ENCODE data around the gene MTA3. TPM values are rescaled to one million over a fixed set of nuclear protein-coding genes. Genes with fewer than 3 reads are reported as not detected.

Gene MTA3
- total RNA-seq, 1 donor from 2014 or later: 19.7 TPM

DNA sequence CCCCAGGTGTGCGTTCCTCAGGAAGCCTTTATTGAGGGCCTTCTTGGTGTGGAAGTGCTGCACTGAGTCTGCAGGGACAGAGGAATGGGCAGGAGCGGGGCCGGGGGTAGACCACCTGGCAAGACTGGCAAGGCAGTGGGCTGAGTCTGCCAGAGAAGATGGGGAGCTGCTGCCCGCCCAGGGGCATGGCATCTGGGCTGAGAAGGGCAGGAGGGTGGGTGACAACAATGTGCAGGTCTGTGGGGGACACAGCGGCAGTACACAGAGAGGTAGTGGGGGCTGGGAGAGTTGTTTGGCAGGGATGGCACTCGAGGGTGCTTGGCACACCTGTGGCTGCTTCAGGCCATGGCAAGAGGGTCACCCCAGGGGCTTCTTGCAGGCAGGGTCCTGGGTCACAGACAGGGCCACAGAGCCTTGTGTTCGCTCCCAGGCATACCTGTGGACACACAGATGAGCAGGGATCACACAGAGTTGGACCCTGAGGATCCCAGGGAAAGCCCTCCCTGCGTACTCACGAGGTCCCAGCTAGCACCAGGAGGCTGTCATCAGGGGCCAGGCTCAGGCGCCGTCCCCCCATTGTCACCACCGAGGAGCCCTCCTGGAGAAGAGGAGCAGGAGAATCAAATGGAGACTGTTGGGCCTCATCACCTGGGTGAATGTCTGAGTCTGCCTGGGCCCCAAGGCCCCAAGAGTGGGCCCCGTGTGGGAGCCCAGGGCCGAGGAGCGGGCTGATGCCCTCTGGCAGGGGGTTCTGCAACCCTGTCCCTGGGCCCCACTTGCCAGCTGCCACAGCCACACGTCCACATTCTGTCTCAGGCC is 198.9 kb downstream of the MTA3 start:
- peak; percentile 2 for ATAC-seq
- DNase-seq (ENCODE audit: missing footprints): no peak
- intact Hi-C loops (cut with DNase I): no loop called here

DNA sequence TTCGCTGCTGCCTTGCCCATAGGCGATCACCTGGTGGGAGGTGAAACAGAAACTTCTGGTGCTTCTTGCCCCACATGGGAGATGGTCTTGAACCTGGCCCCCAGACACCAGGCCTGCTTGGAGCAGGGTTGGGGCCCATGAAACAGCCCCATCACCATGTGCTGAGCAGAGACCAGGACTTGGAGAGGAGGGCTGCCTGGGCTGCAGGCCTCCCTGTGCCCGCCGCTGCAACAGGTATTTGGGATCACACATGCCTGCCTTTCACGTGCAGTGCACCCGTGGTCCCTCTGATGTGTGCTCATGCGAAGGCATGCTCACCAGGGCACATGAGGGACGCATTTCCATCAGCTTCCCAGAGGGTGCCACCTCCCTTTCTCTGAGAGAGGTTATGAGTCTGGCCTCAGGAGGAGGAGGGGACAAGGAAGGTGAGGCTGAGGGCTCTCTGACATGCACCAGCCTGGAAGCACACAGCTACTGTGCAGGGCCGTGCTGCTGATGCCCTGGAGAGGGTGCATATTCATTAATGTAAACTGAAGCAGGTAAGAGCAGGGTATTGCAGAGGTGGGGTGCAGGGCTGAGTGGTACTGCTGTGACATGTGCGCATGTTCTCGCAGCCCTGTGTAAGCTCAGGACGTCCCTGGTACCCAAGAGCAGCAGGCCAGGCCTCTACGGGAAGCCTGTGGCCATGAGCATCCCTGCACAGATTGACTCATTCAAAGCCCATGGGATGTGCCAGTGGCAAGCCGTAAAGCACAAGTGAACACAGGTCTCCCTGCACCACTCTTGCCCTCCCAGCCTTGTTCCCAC is 199.7 kb downstream of the MTA3 start:
- no peak for ATAC-seq
- no peak for DNase-seq (ENCODE audit: missing footprints)
- intact Hi-C loops (cut with DNase I): no loop called here

DNA sequence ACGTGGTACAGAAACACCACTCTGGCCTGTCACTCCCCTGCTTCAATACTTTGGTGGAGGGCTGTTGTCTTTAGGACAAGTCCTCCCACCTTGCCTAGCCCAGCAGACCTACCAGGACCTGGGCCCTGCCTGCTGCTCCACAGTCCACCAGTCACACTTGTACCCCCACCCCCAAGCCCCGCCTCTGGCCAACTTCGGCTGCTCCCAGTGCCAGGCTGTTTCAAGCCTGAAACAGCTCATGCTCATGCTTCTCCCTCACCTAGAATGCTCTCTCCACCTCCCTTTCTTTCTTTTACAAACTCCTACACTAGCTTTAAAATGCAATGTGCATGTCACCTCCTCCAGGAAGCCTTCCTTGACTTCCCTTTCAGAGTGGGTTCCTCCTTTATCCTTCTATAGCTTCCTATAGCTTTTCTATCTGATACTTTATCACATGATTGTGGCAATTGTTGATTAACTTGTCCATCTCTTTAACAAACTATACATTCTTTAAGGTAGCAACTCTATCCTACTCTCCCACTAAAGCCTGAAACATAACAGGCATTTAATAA is 200.3 kb downstream of the MTA3 start:
- no peak for ATAC-seq

DNA sequence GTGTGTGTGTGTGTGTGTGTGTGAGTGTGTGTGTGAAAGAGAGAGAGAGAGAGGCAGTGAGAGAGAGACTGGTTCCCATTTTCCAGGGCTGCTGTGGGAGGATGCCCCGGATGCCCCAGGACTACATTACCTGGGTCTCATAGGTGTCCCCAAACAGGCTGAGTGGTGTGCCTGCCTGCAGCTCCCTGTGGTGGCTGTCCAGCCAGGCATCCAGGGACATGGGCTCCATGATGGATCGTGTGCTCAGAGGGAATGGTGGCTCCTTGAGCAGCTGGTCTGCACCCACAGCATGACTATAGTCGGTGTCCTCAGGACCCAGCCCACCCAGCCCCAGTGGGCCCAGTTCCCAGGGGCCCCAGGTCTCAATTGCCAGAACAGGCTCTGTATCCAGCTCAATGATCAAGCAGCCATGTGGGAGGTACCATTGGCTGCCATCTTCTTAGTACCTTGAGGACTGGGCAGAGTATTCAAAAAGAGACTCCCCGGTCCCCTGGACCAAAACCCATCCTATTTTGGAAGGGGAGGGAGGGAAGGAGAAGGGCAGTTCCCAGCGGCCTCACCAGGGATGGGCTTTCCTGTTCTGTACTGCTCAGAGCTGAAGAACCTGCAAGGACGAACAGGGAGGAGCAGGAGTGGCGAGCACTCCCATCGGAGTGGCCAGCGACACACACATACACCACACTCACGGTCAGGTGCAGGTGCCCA is 201.3 kb downstream of the MTA3 start:
- intact Hi-C loops (cut with DNase I): no loop called here
- no peak for DNase-seq (ENCODE audit: missing footprints)
- ATAC-seq: no peak

More for the DNA sequence above, 200.3 kb downstream of the MTA3 start:
- no peak for DNase-seq (ENCODE audit: missing footprints)
- intact Hi-C loops (cut with DNase I): no loop called here

DNA sequence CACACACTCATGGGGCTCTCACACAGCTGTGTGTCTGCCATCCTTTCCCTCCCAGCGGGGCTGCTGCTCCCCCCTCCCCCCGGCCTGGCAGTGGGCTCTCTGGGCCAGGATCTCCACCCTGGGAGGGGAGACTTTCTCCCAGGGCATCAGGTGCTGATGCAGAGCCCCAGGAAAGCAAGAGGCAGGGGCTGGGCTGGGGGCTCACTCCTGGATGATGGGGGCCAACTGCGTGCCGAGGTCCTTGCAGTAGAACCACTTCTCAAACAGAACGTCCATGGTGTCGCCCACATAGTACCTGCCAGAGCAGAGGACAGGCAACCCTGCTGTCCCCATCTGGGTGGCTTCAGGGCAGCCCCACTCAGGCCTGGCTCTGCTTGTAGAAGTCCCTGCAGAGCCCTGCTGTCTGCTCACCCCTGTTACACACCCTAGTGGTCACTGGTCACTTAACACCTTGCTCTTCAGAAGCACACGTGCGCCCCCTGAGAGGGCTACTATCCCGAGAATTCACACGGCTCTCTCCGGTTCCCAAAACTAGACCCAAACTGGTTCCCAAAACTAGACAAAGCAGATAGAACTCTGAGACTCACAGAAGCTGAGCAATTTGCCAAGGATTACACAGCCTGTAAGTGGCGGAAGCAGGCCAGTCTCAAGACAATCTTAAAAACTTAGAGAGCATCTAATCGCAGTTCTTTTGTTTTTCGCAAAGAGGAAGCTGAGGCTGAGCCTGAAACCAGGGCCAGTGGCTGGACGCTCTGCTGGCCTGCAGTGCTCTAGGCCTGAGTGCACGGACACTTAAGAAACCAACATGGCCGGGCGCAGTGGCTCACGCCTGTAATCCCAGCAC is 202.1 kb downstream of the MTA3 start:
- ATAC-seq (peak; percentile 66), DNase-seq (ENCODE audit: missing footprints) (no peak)
- intact Hi-C loops (cut with DNase I): no loop called here

DNA sequence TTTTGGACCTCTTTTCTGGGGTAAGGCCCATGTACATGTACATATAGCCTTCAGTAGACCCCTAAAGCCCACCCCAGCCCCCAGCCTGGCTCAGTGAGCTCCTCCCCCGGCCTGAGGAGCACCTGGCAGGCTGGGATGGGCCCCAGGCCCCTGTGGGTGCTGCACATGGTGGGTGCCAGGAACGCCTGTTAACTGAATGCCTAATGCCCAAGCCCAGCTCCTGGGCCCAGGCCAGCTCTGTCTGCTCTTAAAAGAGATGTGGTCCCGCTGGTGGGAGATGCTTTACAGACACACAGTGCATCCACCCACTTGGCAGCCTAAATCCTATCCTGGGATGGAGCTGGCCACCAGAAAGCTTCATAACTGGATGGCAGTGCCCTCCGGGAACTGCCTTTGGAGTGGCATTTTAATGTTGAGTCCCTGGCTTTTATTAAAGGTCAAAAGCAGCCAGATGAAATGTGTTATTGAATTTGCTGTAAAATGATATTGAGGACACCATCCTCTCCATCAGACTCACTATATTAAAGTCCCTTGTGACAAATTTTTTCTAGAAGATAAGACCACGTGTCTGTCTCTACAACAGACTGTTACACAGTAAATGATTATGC is 203.2 kb downstream of the MTA3 start:
- DNase-seq (ENCODE audit: missing footprints) (no peak), ATAC-seq (no peak)
- intact Hi-C loops (cut with DNase I): no loop called here

DNA sequence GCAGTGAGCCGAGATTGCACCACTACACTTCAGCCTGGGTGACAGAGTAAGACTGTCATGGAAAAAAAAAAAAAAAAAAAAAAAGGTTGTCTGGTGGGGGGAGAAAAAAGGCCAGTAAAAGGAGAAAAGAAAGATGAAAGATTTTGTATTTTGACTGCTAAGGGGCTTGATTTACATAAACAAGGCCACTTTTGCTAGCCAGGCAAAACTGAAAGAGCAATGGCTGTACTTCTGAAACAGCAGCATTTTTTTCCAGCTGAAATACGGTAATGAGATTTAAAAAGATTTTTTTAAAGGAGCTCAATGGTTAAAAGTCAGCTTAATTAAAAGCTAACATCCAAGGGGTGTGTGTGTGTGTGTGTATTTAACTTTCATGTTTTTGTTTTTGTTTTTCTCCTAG is 206.8 kb downstream of the MTA3 start:
- DNase-seq (ENCODE audit: missing footprints) (no peak), ATAC-seq (no peak)
- intact Hi-C loops (cut with DNase I): no loop called here

DNA sequence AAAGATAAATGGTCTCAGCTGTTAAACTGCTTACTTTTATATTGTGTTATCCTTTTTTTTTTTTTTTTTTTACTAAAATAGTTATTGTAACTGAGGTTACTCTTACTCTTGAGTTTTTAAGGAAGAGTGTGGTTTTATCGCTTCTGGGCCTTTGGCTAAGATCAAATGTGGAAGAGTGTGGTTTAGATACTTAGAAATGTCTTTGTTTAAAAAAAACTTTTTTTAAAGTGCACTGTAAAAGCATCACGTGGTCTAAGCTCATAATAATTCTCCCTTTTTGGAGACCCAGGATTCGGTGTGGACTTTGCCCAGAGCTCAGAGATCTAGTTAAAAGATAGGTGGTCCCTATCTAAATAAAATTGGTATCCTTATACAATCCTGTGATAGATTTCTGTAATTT is 207.4 kb downstream of the MTA3 start:
- ATAC-seq (no peak), DNase-seq (ENCODE audit: missing footprints) (no peak)
- intact Hi-C loops (cut with DNase I): no loop called here

DNA sequence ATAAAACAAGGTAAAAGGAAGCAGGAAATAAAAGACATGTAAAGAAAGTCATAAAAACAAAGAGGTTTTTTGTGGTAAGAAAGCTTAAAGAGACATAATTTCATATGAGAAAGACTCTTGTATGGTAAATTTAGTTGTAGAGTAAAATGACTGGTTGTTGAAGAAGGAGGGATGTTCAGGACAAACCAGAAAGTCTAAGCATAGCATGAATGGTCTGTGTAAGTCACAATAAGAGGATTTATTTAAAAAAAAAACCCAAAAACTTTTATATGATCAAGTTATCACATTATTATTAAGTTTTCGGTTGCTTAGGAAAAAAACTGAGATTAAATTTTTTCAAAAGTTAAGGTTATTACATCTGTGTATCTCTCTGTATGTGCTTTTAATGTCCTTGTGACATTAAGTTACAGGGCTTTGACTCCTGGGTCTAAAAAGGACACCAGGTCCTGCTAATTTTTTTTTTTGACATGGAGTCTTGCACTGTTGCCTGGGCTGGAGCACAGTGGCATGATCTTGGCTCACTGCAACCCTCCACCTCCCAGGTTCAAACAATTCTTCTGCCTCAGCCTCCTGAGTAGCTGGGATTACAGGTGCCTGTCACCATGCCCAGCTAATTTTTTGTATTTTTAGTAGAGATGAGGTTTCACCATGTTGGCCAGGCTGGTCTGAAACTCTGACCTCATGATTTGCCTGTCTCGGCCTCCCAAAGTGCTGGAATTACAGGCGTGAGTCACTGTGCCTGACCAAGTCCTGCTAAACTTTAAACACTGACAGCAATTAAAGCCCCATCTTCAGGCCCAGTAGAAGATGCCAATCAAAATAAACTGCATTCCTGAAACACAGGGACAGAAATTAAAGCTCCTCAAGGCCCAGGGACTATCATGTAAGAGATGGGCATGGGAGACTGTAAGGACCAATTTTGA is 209.7 kb downstream of the MTA3 start:
- no peak for DNase-seq (ENCODE audit: missing footprints)
- intact Hi-C loops (cut with DNase I): no loop called here
- ATAC-seq: no peak

DNA sequence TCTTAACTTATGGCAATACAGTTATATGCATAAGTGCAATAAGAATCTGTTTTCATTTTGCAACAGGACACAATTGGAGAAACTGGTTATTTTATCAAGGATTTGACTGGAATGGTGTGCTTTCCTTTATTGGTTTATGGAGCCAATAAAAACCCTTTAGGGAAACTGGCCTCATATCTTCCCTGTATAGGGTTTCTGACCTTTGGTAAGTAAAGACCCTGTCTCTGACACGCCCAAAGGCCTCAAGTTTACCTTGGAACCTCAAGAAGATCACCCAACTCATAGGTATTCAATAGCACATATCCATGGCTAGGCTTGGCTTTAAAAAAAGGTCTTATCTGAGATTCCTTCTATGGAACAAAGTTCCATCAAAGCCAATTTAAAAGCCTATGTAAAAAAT is 212.7 kb downstream of the MTA3 start:
- DNase-seq (ENCODE audit: missing footprints) (no peak), ATAC-seq (no peak)
- intact Hi-C loops (cut with DNase I): no loop called here

DNA sequence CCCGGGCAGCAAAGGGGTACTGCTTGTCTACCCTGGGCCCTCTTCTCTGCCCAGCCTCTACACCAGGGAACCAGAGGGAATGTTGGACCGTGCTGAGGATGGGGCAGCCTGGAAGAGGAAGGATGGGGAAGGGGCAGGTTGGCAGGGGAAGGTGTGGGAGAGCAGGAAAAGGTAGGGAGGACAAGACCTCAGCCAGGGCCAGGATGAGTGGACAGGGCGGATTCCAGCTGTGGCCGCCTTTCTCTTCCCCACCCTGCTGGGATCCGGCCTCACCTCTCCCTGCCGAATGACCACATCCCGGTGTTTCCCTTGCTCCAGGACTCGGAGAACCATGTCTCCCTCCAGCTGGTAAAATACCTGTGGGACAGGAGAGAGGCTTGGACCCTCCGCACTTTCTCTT is 215.1 kb downstream of the MTA3 start:
- ATAC-seq (no peak), DNase-seq (ENCODE audit: missing footprints) (no peak)
- intact Hi-C loops (cut with DNase I): no loop called here

DNA sequence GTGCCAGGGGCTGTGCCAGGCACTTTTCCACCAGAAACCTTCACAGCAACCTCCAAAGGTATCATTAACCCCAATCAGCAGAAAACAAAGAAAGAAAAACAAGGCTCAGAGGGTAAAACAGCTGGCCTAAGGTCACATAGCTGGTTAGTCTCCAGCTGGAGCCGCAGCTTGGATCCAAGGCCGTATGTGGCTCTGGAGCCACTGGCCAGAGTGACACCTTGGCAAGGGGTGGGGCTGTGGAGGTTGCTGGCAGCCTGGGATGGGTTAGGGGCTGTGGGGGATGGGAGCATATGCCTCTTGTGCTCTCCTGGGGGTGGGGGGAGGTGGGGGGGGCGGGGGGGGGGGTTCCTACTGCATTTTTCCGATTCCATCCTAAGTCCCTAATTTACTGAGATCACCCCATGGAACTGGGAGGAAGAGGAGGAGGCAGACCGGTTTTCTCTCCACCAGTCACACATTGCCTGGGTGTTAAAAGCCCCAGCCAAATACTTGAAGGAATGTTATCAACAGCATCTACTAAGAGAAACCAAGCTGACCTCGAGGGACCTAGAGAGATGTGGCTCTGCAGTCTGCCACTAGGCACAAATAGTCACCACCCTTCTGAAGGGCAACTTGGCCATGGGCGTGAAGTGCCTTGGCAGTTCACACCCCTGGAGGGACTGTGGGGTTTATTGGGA is 215.9 kb downstream of the MTA3 start:
- no peak for ATAC-seq
- DNase-seq (ENCODE audit: missing footprints): no peak
- intact Hi-C loops (cut with DNase I): no loop called here

DNA sequence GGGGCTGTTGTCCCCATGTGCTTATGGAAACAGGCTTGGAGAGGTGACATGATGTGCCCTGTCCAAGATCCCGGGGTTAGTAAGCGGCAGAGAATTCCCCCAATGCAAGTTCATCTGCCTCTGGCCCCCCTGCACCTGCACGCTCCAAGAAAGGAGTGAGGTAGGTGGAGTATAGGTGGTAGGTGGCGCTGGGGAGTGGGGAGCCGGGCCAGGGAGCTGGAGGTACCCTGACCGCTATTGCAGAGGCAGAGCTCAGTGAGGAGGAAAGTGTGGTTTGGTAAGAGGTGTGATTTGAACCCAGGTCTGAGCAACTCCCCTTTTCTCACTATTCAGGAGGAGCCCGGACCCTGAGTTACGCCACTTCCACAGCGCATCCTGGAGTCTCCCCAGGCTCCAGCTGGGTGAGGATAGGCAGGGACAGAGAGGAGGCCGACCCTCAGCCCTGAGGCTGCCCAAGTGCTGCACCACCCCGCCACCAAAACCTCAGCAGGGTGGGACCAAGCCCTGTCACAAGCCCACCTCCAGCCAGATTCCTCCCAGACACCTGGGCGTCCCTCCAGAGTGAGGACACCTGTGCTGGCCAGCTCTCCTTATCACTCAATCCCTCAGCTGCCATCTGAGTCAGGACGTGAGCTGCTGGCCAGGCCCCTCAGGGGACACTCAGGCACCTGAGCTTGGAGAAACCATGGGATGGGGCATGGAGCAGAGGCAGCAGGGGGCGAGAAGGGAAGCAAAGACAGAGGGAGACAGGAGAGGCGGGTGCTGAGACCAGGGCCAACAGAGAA is 218.3 kb downstream of the MTA3 start:
- ATAC-seq (no peak), DNase-seq (ENCODE audit: missing footprints) (no peak)
- intact Hi-C loops (cut with DNase I): no loop called here

DNA sequence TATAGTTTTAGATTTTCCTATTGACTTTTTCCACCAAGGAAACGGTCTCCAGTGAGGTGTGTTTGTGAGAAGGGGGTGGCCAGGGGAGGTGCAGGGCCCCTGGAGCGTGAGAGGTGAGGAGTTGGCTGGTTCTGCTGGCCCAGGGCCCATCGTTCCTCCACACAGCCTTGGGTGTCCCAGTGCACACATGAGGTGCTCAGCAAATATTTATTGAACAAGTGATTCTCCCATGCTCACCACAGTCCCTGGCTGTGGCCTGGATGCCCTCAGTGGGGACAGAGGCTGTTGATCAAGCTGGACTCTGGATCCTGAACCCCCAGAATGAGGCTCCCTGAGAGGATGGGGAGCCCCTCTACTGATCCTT is 219.0 kb downstream of the MTA3 start:
- ATAC-seq (no peak), DNase-seq (ENCODE audit: missing footprints) (no peak)
- intact Hi-C loops (cut with DNase I): no loop called here

DNA sequence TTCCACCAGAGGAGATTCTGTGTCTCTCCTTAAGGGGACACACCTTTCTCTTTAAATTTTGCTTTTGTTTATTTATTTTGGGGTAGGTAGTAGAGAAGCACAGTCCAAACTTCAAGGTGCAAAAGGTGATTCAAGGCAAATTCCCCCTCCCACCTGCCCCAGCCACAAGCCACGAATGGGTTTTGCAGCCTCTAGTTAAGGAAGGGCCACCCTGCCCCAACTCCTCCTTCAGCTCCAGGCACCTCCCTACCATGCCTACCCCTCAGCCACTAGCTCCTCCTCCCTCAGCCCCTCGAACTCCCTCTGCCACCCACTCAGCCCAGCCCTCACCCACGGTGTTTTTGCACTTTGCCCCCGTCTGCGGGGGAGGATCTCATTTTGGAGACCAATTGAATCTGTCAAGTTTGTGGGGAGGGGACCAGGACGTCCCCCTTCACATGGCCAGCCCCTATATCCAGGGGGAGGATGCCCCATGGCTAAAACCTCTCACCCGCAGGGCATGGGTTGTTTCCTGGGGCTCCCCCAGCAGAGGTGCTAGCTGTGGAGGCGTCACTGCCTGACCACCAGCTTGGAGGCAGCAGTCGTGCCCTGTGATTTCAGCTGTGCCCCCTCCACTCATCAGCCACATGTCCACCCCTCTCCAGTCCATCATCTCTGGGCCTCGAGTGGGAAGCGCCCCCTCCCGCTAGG is 219.5 kb downstream of the MTA3 start:
- intact Hi-C loops (cut with DNase I): no loop called here
- no peak for DNase-seq (ENCODE audit: missing footprints)
- ATAC-seq: no peak

DNA sequence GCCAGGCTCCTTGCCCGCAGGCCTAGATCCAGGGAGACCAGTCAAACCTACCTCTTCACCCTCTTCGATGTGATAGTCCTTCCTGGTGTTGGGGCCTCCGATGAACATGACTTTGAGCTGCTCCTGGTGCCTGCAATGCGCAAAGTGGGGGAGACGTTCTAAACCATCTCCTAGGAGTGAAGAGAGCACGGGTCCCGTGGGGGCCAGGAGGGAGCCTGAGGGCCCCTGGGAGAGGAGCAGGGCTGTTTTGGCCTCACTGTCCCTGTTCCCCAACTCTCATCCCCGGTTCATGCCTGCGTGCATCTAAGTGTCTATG is 220.0 kb downstream of the MTA3 start:
- no peak for ATAC-seq
- intact Hi-C loops (cut with DNase I): no loop called here
- no peak for DNase-seq (ENCODE audit: missing footprints)
